Putamen (tissue), 1 donor: ENCODE measurements around the gene NUDT21.

Experiments used
- DNase-seq: peaks from one replicate; pipeline ENCODE4 v3.0.0-alpha.2; 2016; ENCODE audit warnings: low spot score

The NUDT21 gene

GRCh38 chr16:56462064-56462796 is 11.1 kb upstream of the NUDT21 start:
- no peak for DNase-seq

DNA sequence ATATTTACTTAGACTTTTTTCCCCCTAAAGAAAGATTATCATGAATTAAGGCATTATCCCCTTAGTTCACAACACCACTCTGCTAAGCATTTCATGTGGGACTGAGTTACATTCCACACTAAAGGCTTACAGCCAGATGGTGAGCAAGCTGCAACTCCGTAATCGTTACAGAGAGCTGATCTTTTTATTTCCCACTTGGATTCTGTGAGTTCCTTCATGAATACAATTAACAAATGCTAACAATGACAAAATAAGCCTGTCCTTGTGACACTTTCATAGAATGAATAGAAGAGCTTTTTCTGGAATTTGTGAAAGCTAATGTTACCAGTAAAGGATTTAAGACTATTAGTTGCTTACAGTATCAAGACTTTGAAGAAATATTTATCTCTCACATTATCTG is 9.0 kb upstream of the NUDT21 start:
- no peak for DNase-seq

- DNase-seq = no peak
These were observed 6.9 kb upstream of the NUDT21 start for GRCh38 chr16:56457927-56458470.

- DNase-seq = no peak
These were observed 889 bp upstream of the NUDT21 start for GRCh38 chr16:56451753-56452689.

DNA sequence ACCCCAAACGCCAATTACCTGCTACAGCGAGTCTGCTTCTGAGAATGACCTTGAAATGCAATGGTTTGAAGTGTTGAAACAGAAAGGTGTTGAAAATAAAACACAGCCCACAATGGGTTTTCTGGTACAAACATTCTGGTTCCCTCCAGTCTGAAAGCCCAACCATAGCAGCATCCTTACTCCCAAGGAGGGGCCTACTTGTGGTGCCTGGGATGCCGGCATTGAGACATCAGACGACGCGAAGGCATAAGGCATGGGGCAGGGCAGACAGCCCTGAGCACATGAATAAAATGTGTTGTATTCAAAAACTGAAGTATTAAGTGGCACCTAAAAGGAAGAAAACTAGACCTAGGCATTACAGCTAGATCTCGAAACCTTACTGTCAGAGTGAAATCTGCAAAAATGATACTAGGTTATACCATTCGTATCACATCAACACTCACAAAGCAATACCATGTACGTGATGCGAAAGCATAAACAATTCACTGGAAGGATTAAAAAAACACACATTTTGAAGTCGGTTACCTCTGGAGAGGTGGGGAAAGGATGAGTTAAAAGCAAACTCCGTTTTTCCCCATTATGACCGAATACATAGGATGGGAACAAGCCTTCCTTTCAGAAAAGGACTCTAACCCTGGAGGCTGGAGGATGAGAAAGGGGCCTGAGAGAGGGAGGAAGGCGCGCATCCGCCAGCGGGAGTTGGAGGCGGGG is 702 bp downstream of the NUDT21 start:
- no peak for DNase-seq

GRCh38 chr16:56448005-56448404 is 3.1 kb downstream of the NUDT21 start:
- DNase-seq = no peak

DNA sequence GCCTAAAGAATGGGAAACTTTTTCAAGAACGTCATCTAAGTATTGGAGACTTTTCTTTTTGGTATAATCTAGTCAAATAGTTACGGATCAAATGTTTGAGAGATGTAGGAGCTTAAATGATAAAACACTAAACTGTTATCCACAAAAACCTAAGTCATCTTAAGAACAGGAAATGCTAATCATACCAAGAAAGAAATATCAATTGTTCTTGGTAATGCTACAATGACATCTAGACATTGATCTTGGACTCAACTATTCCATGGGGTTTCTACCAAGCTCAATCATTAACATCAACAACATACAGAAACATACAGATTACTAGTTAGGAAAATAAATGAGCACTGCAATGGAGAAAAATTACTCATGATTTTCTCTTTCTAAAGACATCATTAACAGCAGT is 3.8 kb downstream of the NUDT21 start:
- DNase-seq = no peak

- no peak for DNase-seq
These were observed 13.1 kb downstream of the NUDT21 start for GRCh38 chr16:56438038-56438437.

- DNase-seq = no peak
These were observed 14.9 kb downstream of the NUDT21 start for GRCh38 chr16:56436258-56436657.

GRCh38 chr16:56428091-56428490 is 23.0 kb downstream of the NUDT21 start:
- no peak for DNase-seq

DNA sequence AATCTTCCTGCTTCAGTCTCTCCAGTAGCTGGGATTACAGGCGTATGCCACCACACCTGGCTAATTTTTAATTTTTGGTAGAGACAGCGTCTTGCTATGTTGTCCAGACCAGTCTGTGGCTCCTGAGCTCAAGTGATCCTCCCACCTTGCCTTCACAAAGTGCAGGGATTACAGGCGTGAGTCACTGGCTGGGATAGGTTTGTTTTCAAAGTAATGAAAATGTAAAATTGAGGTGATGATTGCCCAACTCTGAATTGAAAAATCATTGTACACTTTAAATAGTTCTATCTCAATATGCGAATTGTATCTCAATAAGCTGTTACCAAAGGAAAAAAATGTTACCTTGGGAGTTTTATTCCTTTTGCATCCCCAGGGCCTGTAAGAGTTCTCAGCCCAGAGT is 24.5 kb downstream of the NUDT21 start:
- DNase-seq = no peak

GRCh38 chr16:56425439-56425832 is 25.7 kb downstream of the NUDT21 start, which contains the start of gene AMFR:
AMFR (minus strand) TSS chr16:56425545; CDS start chr16:56425327, 218 bp downstream.
- DNase-seq = peak; percentile 86

DNA sequence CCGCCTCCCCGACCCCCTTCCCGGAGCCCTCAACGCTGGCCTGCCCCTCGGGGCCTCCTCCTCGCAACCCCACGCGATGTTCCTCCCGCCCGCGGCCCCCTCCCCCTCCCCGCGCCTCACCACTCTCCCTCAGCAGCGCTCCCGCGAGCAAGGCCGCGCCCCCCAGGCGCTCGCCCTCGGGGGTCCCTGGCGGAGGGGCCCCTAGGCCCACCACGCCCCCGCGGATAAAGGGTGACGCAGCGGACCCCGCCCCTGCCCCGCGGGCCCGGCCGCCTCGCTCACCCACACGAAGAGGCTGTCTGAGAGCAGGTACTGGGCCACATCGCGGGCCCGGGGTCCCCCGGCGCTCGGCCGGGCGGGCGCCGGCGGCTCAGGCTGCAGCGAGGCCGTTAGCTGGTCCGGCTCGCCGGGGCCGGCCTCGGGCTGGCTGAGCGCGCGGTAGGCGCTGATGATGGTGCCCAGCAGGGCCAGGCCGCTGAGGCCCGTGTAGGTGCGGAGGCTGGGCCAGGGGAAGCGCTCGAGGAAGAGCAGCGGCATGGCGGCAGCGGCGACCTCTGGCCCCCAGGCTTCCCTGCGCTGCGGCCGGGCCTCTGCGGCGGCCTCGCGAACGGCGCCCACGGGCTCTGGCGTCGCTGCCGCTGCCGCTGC is 26.2 kb downstream of the NUDT21 start:
- peak; percentile 20 for DNase-seq

DNA sequence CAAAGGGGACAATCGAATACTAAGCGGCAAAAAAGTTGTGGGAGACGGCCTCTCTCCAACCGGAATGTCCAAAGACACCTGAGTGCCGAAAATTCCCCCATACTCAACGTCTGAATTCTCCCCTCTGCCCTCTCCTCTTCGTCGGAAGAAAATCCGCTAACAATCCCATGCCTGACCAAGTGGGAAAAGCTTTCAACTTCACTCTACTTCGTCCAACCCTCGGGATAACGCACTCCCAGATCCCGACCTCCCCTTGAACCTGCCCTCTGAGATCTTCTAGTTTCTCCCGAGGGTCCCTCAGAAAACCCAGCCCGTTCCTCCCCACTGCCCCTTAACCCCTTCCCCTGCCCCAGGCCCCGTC is 26.7 kb downstream of the NUDT21 start:
- peak; percentile 15 for DNase-seq

DNA sequence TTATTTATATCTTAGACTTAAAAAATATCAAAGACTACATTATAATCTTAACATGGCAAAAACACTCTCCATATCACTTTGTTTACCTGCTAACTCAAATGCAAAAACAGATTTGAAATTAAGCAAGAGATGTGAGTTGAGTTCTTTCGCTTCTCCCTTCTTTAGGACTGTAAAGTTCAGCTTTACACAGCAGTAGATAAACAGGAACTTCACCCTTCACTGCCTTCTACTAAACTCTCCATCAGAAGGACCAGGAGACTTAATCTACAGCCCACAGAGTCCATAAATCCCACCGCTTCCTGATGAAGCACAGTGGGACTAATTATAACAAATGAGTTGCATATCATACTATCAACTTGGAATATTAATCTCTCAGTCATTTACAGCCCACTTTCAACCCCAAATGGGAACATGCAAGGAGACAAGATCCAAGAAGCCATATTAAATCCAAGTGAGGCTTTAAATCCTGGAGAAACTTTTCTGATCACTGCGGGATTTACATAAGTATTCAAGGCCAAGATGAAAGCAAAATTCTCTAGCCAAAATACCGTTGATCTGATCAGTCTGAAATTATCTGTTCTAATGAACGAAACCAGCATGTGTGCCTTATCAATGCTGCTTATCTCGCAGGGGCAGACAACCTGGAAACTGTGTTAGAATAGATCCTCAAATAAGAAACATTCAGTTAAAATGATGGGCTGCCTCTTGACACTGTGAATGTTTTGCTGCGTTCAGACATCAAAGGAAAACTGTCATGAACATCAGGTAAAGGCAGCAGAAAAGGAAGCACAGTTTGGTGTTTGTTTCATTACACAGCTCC is 27.3 kb downstream of the NUDT21 start:
- peak; percentile 10 for DNase-seq

- no peak for DNase-seq
These were observed 28.2 kb downstream of the NUDT21 start for GRCh38 chr16:56422896-56423441.

GRCh38 chr16:56421976-56422669 is 29.0 kb downstream of the NUDT21 start:
- no peak for DNase-seq

GRCh38 chr16:56421313-56421712 is 29.8 kb downstream of the NUDT21 start:
- DNase-seq = no peak

DNA sequence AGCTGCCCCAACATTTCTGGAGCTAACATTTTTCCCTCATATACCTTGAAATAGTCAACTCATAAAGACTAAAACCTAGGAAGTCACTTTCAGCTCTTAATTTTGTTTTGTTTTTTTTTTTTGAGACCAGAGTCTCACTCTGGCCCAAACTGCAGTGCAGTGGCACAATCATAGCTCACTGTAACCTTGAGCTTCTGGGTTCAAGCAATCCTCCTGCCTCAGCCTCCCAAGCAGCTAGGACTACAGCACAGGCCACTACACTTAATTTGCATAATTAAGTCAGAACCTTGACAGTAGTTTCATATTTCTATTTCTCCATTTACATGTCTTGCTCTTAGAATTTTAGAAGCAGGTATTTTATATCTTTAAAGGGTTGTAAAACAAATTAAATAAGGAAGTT is 30.5 kb downstream of the NUDT21 start:
- no peak for DNase-seq
